RWPE1 (cell line): ENCODE measurements around the gene ELFN2.

Source experiments
- CTCF ChIA-PET: fragments of 350-600 bp; sonication (Branson Sonifier 250); formaldehyde crosslinking; extraction: SDS; loops from one replicate; lab custom pipeline; 2021; lab: Yijun Ruan, JAX
- POLR2A ChIA-PET: fragments of 400-600 bp; formaldehyde crosslinking; extraction: SDS; loops from one replicate; lab custom pipeline; 2020; ENCODE audit warnings: antibody characterized with exemption; ENCODE audit not compliant: low non-redundant PET; lab: Yijun Ruan, JAX
- DNase-seq: peaks from one replicate; pipeline ENCODE4 v3.0.0; 2012; ENCODE audit warnings: low spot score
- H3K27ac ChIP-seq: fragments of 450-650 bp; 2 replicates; pipeline ENCODE4 v1.5.1; 2017
- CTCF ChIP-seq: fragments of 450-650 bp; conservative IDR thresholded peaks from 2 replicates; pipeline ENCODE4 v1.5.1; 2017; ENCODE audit warnings: low read depth, mild to moderate bottlenecking

The ELFN2 gene

GRCh38 chr22:37448516-37449127, 21.3 kb upstream of the ELFN2 start:
- no peak for TF ChIP-seq CTCF
- DNase-seq = no peak
- CTCF ChIA-PET = interaction anchor here (0.6 to 0.7 kb wide), 2 partner anchors 60 to 179 kb away, joined by 3 read pairs; no protein-coding TSS in a partner anchor
- POLR2A ChIA-PET = no interaction called here
- H3K27ac ChIP-seq = no peak overlapping the region

- CTCF ChIA-PET = no interaction called here
- TF ChIP-seq CTCF = no peak
- H3K27ac ChIP-seq = no peak overlapping the region
- POLR2A ChIA-PET = no interaction called here
- DNase-seq = no peak
These were observed 18.2 kb upstream of the ELFN2 start for GRCh38 chr22:37445501-37445900.

GRCh38 chr22:37443977-37444376, 16.7 kb upstream of the ELFN2 start:
- CTCF ChIA-PET = no interaction called here
- no peak overlapping the region for H3K27ac ChIP-seq
- TF ChIP-seq CTCF = no peak
- no peak for DNase-seq
- POLR2A ChIA-PET = no interaction called here

GRCh38 chr22:37443086-37443485, 15.8 kb upstream of the ELFN2 start:
- ChIA-PET CTCF (no interaction called here), POLR2A (no interaction called here)
- DNase-seq = no peak
- H3K27ac ChIP-seq = no peak overlapping the region
- no peak for TF ChIP-seq CTCF

GRCh38 chr22:37442537-37442936, 15.3 kb upstream of the ELFN2 start:
- no peak overlapping the region for H3K27ac ChIP-seq
- CTCF ChIA-PET = no interaction called here
- POLR2A ChIA-PET = no interaction called here
- TF ChIP-seq CTCF = no peak
- DNase-seq = peak; percentile 40

- CTCF ChIA-PET = no interaction called here
- no peak for TF ChIP-seq CTCF
- POLR2A ChIA-PET = no interaction called here
- DNase-seq = no peak
- H3K27ac ChIP-seq = no peak overlapping the region
These were observed 14.9 kb upstream of the ELFN2 start for GRCh38 chr22:37442135-37442534.

GRCh38 chr22:37440875-37441274, 13.6 kb upstream of the ELFN2 start:
- no peak for DNase-seq
- POLR2A ChIA-PET = no interaction called here
- CTCF ChIA-PET = no interaction called here
- TF ChIP-seq CTCF = no peak
- no peak overlapping the region for H3K27ac ChIP-seq
